DMS53 treated with DMSO at 0.1 percent for 48 hours (cell line): ENCODE data around the gene RPL22.
A peak's percentile ranks its signal among the peaks of the same experiment; 100 is the strongest.

Source experiments
- DNase-seq: peaks from one replicate; lab custom pipeline; 2025; ENCODE audit not compliant: unreplicated experiment; lab: John Stamatoyannopoulos, UW

The RPL22 gene

GRCh38 chr1:6199298-6200187 is at the start of gene RPL22:
Gene RPL22 (minus strand): TSS chr1:6199595. CDS start chr1:6199573, 22 bp downstream.
- DNase-seq = peak; percentile 99

GRCh38 chr1:6248161-6248776 is 48.9 kb upstream of the RPL22 start:
- no peak for DNase-seq

GRCh38 chr1:6247651-6248050 is 48.3 kb upstream of the RPL22 start:
- DNase-seq = no peak

GRCh38 chr1:6246497-6247467 is 47.4 kb upstream of the RPL22 start:
- peak; percentile 72 for DNase-seq

GRCh38 chr1:6245869-6246496 is 46.6 kb upstream of the RPL22 start:
- peak; percentile 73 for DNase-seq

GRCh38 chr1:6245086-6245868 is 45.9 kb upstream of the RPL22 start:
- peak; percentile 68 for DNase-seq

- no peak for DNase-seq
These were observed 45.1 kb upstream of the RPL22 start for GRCh38 chr1:6244401-6245049.

GRCh38 chr1:6243993-6244392 is 44.6 kb upstream of the RPL22 start, which contains the start of gene HES3:
Gene HES3 (plus strand): TSS chr1:6244179. CDS start chr1:6244366, 187 bp downstream.
- no peak for DNase-seq

- DNase-seq = no peak
These were observed 43.8 kb upstream of the RPL22 start for GRCh38 chr1:6243053-6243834.

- DNase-seq = no peak
These were observed 42.7 kb upstream of the RPL22 start for GRCh38 chr1:6241887-6242740.

GRCh38 chr1:6241107-6241886 is 41.9 kb upstream of the RPL22 start:
- no peak for DNase-seq

- DNase-seq = peak; percentile 25
These were observed 40.8 kb upstream of the RPL22 start for GRCh38 chr1:6239950-6240768.

GRCh38 chr1:6239213-6239752 is 39.9 kb upstream of the RPL22 start:
- DNase-seq = no peak

- DNase-seq = no peak
These were observed 37.7 kb upstream of the RPL22 start for GRCh38 chr1:6237093-6237492.

- DNase-seq = no peak
These were observed 35.9 kb upstream of the RPL22 start for GRCh38 chr1:6235296-6235677.
